K562 (cell line): ENCODE data around the gene GABARAP. TPM values are rescaled to one million over a fixed set of nuclear protein-coding genes. Genes with fewer than 3 reads are reported as not detected.

ENCODE experiments used
- BCL6 ChIP-seq: fragments of 250-450 bp; sonication (Bioruptor Pico); IDR thresholded peaks from 2 replicates; pipeline ENCODE4 v1.4.0; 2020
- CREB3L1 ChIP-seq: fragments of 450-650 bp; IDR thresholded peaks from 2 replicates; pipeline ENCODE4 v1.6.1; 2014; ENCODE audit warnings: low read depth, mild to moderate bottlenecking, moderate library complexity, borderline replicate concordance
- DDX20 ChIP-seq: fragments of 450-650 bp; IDR thresholded peaks from 2 replicates; pipeline ENCODE4 v1.6.1; 2016; ENCODE audit warnings: missing genetic modification characterization, low read depth, mild to moderate bottlenecking, missing compliant biosample characterization, moderate library complexity
- FOXM1 ChIP-seq, 2 experiments: fragments of 450-650 bp in 1 of 2; sonication (generic) in 1 of 2; formaldehyde crosslinking in 1 of 2; IDR thresholded peaks; 2 replicates each; pipeline versions ENCODE4 v1.6.1 to v1.9.0; 2017 to 2022; ENCODE audit warnings: low read depth in 2 of 2, mild to moderate bottlenecking in 2 of 2, missing genetic modification reagents in 1 of 2, moderate library complexity in 1 of 2
- HOMEZ ChIP-seq: fragments of 250-450 bp; sonication (Bioruptor Pico); IDR thresholded peaks from 2 replicates; pipeline ENCODE4 v1.4.0; 2020; ENCODE audit warnings: mild to moderate bottlenecking, moderate library complexity
- JUND ChIP-seq, 2 experiments: IDR thresholded peaks; 2 replicates in 1 of 2; 3 replicates in 1 of 2; pipeline ENCODE4 v1.6.1; 2011; ENCODE audit warnings: borderline replicate concordance in 2 of 2, low read depth in 2 of 2, low read length in 2 of 2, improper control_type of control experiment in 1 of 2, missing biosample characterization in 1 of 2, missing genetic modification characterization in 1 of 2, missing genetic modification reagents in 1 of 2
- MBD2 ChIP-seq: sonication (generic); IDR thresholded peaks from 2 replicates; pipeline ENCODE4 v1.6.1; 2016; ENCODE audit warnings: low read depth, borderline replicate concordance
- RHOXF2B ChIP-seq: fragments of 250-450 bp; sonication (Bioruptor Pico); conservative IDR thresholded peaks from 2 replicates; pipeline ENCODE4 v1.5.1; 2021
- SREBF1 ChIP-seq: fragments of 150-350 bp; IDR thresholded peaks from 2 replicates; pipeline ENCODE4 v1.6.1; 2014; ENCODE audit warnings: antibody characterized with exemption, low read depth, low read length, borderline replicate concordance
- ZNF133 ChIP-seq: fragments of 250-450 bp; sonication (Bioruptor Pico); IDR thresholded peaks from 2 replicates; pipeline ENCODE4 v1.4.0; 2020; ENCODE audit warnings: mild to moderate bottlenecking
- ZNF551 ChIP-seq: fragments of 250-450 bp; sonication (Bioruptor Pico); IDR thresholded peaks from 2 replicates; pipeline ENCODE4 v1.5.0; 2021; ENCODE audit warnings: mild to moderate bottlenecking, moderate library complexity
- ZNF589 ChIP-seq: fragments of 200-800 bp; sonication (Bioruptor generic); IDR thresholded peaks from 2 replicates; pipeline ENCODE4 v1.6.1; 2016; ENCODE audit warnings: low read depth, missing genetic modification characterization, missing compliant biosample characterization
- polyA plus RNA-seq, 8 experiments: library from polyadenylated mRNA; depleted of rRNA in 4 of 8; stranded (reverse) in 5 of 8; unstranded in 3 of 8; fragments of >200 nt; fragmentation: Nextera tagmentation in 2 of 8; fragmentation: Illumina TruSeq in 1 of 8; extraction: Ambion mirVana in 2 of 8; extraction: Trizol in 1 of 8; gene quantifications; 2 replicates each; pipeline versions ENCODE4 v1.2.1 to v1.2.3, GENCODE V29; 2011 to 2014; ENCODE audit warnings: inconsistent platforms in 1 of 8, missing spikeins in 1 of 8
- total RNA-seq, 7 experiments: library from RNA; depleted of rRNA in 6 of 7; stranded (reverse); fragments of >200 nt in 6 of 7; fragmentation: Illumina TruSeq in 2 of 7; extraction: Trizol in 2 of 7; gene quantifications; 2 replicates each; pipeline versions ENCODE4 v1.2.1 to v1.2.3, GENCODE V29; 2011 to 2021; ENCODE audit warnings: low replicate concordance in 1 of 7
- TF ChIP-seq, protein P1 (sequence below), 2 experiments: fragments of 450-650 bp; formaldehyde crosslinking in 1 of 2; IDR thresholded peaks; 2 replicates each; pipeline versions ENCODE4 v1.4.0 to v1.6.1; 2014 to 2020; ENCODE audit warnings: mild to moderate bottlenecking in 2 of 2, borderline replicate concordance in 1 of 2, low read depth in 1 of 2

Gene GABARAP
- total and polyA plus RNA-seq, 9 of the 15 experiments (the other 6 are each of a cell fraction or from before 2014, with no cell fraction given): 47.5 to 373 (median 152) TPM

- no peak for TF ChIP-seq CREB3L1
- TF ChIP-seq RHOXF2B (CRISPR knock-in tag): no peak
- no peak for TF ChIP-seq BCL6 (CRISPR knock-in tag)
- TF ChIP-seq JUND (IDR thresholded peaks at IDR 0.05; ENCODE audit: borderline replicate concordance, low read depth, low read length): no peak
- no peak; the same call in 2 of the 3 replicates for TF ChIP-seq JUND (tag; IDR thresholded peaks at IDR 0.05; ENCODE audit: borderline replicate concordance, low read depth, low read length)
- TF ChIP-seq HOMEZ (CRISPR knock-in tag): no peak
- no peak for TF ChIP-seq SREBF1
- no peak for TF ChIP-seq FOXM1 (IDR thresholded peaks at IDR 0.05; ENCODE audit: low read depth)
- no peak for TF ChIP-seq FOXM1 (CRISPR knock-in tag; IDR thresholded peaks at IDR 0.05; ENCODE audit: low read depth)
- TF ChIP-seq ZNF551: no peak
- no peak for TF ChIP-seq DDX20 (tag)
- TF ChIP-seq ZNF133: no peak
- TF ChIP-seq, protein P1, sequence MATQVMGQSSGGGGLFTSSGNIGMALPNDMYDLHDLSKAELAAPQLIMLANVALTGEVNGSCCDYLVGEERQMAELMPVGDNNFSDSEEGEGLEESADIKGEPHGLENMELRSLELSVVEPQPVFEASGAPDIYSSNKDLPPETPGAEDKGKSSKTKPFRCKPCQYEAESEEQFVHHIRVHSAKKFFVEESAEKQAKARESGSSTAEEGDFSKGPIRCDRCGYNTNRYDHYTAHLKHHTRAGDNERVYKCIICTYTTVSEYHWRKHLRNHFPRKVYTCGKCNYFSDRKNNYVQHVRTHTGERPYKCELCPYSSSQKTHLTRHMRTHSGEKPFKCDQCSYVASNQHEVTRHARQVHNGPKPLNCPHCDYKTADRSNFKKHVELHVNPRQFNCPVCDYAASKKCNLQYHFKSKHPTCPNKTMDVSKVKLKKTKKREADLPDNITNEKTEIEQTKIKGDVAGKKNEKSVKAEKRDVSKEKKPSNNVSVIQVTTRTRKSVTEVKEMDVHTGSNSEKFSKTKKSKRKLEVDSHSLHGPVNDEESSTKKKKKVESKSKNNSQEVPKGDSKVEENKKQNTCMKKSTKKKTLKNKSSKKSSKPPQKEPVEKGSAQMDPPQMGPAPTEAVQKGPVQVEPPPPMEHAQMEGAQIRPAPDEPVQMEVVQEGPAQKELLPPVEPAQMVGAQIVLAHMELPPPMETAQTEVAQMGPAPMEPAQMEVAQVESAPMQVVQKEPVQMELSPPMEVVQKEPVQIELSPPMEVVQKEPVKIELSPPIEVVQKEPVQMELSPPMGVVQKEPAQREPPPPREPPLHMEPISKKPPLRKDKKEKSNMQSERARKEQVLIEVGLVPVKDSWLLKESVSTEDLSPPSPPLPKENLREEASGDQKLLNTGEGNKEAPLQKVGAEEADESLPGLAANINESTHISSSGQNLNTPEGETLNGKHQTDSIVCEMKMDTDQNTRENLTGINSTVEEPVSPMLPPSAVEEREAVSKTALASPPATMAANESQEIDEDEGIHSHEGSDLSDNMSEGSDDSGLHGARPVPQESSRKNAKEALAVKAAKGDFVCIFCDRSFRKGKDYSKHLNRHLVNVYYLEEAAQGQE (IDR thresholded peaks at IDR 0.05; ENCODE audit: borderline replicate concordance): no peak
- TF ChIP-seq, protein P1 (CRISPR knock-in tag; IDR thresholded peaks at IDR 0.05; ENCODE audit: low read depth): no peak
- TF ChIP-seq ZNF589 (CRISPR knock-in tag): no peak
- TF ChIP-seq MBD2: 0 out of 2 replicates have a peak, but pooled peaks have one; percentile 12
Observed at GRCh38 chr17:7241783-7242716, at the start of gene GABARAP (continued).
